A204.1 (cell line): ENCODE data around the gene SEMA7A.

ENCODE experiments used
- FAIRE-seq: peaks from 2 replicates; lab custom pipeline; 2012; peaks lifted over from hg19 to GRCh38; lab: Jason Lieb, UNC

Gene SEMA7A

DNA sequence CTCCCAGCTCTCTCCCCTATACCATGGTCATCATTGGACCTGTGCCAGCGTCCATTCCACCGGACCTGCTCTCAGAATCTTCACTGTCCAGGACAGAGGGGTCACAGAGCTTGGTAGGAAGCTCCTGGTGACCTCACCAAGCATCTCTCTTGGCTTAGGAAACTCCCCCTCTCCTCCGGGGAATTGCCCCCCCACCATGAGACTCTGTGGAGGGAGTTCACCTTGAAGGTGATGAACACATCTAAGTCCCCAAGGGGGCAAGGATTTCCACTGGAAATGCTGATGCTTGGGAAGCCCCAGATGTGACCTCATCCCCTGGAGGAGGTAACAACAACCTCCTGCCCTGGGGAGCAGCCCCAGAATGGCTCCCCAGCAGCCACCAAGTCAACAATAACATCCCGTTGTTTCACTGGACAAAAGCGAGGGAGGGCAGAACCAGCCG is 3.2 kb downstream of the SEMA7A start:
- FAIRE-seq, result no peak

DNA sequence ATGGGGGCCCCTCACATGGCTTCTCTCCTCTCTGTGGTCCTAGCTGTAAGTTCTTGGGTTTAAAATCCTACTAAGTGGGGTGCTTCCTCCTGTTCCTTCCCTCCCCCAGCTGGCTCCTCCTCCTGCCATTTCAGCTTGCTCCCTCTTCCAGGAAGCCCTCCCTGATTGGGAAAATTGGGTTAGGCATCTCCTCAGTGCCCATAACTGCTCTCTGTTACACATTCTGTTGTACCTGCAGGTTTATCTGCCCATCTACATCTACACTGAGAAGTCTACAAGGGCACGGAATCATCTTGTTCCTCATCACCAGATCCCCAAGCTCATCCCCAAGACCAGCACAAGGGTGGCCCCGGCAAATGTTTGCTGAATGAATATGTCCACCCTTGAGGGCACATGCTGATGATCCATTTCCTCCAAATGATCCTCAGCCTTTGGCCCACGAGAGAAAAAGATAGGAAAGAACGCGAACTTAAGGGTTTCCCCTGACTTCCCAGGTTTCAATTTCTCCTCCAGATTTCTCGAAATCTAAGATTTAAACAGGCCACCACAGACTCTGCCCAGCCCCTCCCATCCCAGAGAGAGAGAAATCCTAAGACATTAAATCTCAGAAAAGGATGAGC is 3.9 kb downstream of the SEMA7A start:
- FAIRE-seq, result no peak

DNA sequence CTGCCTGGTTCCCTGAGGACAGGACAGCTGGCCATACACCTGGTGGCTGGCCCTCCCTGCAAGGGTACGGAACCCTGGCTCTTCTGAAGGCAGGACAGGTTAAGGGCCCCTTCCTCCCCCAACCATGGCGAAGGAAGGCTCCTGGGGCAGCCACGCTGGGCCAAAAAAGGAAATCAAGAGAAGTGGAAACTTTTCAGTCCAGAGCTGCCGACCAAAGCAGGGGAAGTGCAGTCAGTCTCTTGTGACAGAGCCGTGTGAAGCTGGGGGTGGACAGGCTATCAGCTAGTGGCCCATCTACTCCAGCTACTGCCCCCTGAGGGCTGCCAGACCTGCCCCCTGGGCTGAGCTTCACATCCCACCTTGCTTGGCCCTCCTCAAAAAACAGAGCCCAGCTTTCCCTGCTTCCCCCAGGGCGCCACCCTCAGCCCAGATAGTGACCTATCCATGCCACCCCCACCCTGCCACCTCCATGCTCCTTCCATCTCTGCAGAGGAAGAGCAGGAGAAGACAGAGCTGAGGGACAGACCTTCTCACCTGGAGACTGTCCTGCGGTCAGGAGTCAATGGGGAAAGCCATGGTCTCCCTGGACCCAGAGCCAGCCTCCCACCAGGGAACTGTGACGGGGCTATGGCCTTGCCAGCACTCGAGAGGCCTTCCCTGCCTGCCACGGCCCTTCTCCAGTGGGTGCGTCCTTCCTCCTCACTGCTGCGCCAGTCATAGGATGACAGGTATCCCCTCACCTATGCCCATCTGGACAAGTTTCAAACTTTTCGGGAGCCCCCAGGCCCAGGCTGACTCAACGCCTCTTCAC is 4.6 kb downstream of the SEMA7A start:
- FAIRE-seq, result no peak

DNA sequence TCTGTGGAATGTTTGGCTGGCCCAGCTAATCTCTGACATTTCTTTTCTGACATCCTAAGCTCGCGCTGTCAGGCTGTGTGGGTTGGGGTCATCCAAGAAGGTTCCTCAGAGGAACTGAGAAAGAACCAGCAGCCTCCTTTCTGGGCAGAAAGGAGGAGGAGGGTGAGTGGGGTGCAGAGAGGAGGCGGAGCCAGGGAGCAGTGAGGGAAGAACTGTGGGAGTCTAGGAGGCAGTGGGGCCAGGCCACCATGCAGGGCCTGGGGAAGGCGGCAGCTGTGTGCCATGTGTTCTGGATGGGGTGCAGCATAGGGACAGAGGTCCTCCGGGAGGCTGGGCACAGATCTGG is 5.3 kb downstream of the SEMA7A start:
- no peak for FAIRE-seq

DNA sequence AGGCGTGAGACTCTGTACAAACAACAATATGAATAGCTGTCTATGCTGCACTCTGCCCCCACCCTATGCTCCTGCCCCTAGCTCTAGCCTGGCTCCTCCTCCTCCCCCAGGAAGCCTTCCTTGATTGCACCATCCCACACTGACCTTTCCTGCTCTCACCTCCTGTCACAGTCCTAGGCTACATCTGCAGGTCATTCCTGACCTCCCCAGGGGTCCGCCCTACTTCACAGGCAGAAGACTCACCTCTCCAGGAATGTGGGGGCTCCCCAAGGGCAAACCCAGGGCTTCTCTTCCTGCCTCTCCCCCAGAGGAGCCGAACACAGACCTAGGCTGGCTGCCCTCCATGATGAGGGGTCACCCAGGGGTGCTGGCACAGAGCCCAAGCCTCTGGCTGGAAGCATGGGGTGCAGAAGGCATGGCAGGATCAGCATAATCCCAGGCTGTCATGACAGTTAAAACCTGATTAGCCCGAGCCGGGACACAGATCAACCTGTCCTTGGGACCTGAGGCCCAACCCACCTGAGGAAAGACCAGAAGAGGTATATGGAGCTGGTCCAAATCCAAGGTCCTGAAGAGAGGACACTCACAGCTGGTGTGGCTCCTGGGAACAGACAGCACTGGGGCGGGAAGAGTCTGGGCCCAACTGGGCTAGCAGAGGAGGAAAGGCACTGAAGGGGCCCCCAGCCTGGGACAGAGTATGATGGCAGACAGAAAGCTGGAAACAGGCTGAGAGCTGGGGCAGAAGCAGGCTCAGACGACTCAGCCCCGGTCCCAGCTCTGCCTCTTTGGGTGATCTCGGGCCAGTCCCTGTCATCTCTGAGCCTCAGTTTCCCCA is 5.9 kb downstream of the SEMA7A start:
- no peak for FAIRE-seq

DNA sequence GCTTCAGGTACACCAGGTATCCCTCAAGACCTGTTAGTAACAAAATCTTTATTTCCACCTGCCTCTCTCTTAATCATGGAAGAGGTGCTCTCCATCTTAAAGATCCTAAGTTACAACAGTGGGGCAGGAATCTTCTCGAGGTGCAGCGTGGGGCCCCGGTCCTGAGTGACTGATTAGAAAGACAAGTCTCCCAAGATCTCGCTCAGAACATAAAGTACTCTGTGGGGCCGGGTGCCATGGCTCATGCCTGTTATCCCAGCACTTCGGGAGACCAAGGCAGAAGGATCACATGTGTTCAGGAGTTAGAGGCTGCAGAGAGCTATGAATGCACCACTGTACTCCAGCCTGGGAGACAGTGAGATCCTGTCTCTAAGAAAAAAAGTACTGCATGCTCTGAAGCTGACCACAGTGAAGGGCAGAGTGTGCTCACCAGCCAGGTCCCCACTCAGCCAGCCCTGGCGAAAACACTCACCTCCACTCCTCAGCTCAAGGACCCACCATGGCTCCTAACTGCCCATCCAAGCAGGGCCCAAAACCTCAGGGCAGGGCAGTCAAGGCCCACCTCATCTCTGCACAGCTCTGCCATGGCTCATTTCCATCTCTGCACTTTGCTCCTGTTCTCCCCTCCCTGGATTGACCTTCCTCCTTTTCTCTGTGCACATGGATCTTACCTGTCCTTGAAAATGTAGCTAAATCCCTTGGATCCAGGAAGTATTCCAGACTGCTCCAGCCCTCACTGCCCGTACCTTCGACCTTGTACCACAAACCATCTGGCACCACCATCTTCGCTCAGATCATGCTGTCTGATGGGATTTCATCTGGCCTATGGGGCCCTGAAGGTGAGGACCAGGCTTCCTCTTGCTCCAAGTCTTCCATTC is 7.1 kb downstream of the SEMA7A start:
- no peak for FAIRE-seq

DNA sequence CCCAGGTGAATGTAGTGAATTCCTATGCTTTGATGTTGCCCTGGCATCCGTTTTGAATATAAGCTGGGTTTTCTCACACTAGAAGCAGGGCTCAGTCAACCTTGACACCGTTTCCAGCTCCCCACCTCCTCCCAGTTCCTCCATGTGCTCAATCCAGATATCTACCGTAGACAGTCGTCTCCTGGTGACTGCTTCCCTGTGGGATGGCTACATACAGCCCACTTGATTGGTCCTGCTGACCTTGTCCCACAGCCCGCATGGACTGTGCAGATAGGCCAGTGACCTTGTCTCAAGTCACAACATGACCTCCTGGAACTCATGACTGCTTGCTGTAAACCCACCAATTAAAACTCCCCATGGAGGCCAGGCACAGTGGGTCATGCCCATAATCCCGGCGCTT is 8.1 kb downstream of the SEMA7A start:
- no peak for FAIRE-seq

DNA sequence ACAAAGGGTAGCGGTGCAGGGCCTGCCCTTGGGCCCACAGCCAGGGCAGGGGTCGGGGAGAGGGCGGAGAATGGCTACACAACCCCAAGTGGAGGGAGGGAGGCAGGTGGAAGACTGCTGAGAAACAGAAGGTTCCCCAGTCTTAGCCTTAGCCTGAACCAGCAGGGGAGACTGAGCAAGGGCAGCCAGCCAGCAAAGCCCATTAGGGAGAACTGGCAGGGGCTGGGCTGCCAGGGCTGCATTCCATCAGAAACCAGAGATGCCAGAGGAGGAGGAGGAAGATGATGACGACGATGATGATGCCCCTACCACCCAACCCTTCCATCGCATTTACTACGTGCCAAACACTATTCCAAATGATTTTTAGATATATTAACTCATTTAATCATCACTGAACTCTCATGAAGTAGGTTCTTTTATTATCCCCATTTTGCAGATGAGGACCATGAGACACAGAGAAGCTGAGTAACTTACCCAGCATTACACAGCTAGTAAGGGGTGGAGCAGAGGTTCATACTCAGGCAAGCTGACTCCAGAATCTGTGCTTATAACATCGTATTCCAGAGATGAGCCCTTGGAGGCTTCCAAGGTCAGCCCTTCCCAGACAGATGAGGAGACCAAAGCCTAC is 8.7 kb downstream of the SEMA7A start:
- FAIRE-seq, result no peak

DNA sequence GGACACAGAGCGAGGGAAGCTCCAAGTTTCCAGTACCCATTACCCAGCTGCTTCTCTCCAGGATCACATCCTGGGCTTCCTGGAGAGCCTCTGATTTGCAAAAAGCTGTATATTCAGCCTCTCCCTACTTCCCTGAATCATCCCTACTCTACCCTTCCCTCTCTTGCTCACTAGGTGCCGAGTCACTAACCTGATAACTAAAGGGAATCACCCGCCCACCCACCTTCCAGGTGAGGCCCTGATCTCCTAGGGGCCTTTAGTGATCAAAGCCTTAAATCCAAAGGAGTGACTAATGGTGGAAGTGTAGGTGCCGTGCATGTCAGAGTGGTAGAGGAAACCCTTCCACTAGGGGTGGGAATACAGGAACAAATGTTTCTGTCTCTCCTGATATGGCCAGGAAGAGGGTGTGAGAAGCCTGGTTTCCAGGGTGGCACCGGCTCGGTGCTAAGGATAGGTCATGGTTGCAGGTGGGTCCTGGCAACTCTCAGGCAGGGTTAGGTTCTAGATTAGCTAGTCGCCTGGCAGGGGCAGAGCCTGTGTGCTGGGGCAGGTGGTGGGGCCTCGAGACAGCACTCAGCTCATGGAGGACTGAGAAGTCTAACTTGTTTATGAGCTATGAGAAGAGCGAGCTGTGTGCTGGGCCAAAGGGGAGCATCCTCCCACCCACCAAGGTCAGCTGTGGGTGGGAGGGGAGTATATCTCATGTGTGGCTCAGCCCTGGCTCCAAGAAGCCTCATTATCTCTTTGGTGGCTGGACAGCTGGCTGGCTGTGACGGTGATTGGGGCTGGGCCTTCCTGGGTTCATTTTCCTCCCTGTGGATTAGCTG is 10.1 kb downstream of the SEMA7A start:
- FAIRE-seq, result no peak

DNA sequence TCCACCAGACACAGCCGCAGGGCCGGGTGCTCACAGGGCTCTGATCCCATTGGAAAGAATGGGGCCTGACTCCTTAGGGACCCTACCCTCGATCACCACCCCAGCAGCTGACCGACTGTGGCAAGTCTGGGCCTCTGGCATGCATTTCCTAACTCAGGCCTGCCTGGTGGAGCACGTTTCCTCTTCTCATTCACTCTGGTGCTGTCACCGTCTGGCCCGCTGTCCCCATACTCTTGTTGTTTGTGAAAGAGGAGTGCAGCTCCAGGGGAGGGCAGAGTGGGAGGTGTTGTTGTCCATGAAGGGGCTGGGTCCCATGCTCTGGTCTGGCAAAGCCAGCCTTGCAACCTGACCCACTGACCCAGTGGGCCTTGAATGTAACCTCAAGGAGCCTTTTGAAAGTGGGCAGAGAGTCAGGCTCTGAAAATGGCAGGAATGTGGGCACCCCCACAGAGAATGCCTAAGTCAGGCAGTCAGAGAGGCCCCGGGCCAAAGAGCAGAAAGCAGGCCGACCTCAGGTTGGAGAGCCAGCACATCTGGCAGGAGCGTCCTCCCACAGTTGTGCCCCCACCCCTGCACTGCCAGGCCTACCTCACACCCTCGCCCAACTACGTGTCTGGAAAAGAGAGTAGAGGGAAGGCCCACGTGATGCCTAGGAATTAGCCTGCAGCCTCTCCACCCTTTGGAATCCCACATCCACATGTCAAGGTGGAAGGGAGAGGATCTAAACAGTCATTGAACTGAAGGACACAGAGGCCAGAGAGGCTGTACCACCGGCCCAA is 10.9 kb downstream of the SEMA7A start:
- FAIRE-seq, result no peak

DNA sequence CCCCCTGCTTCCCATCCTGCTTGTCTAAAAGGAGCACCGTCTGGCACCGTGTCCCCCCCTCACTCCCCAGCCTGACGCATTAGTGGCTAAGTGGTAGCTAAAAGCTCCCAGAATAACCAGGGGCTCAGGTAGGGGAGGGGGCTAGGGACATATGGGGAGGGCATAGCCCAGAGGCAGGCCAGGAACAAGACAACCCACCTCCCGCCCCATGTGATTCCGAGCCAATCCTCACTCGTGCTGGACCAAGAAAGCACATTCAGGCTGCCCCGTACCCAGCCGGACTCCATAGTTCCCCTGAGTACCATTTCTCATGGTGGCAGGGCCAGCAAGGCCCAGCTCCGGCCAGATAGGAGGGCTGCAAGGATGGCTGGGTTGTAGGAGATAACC is 11.5 kb downstream of the SEMA7A start:
- no peak for FAIRE-seq

DNA sequence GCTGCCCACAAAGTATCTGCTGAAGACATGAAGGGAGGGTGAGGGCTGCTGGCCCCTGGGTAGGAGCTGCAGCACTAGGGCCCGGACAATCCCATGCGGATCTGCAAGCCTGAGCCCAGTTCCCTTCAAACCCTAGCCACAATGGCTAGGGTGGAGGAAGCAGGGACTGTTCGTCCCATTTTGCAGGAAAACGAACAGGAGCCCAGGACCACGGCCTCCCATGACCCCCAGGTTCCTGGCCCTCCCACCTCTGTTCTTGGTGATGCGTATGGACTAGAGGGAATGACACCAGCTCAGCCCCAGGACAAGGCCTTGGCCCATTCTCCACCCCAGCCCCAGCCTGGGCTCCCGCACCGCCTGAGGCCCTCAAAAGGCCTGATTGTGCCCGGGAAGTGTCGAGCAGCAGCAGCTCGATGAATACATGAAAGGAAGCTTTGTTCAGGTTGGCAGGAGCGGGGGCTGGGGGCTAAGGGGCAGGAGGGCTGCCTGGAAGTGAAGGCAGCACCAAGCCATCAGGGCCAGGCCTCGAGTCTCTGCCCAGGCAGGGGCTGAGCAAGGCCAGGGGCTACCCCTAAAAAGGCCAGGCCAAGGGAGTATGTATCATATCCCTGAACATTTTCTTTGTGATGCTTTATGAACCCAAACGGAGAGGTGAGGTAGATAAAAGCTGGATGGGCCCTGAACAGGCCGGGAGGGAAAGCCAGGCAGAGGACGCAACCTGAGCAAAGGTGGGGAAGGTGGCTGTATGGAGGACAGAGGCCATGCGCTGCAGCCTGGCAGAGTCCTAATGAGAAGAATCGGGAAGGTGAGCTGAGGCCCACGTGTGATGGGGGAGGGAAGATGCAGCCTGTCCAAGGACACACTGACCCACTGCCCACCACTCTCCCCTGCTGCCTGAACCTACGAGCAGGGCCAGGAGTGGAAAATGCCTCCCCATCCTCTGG is 12.2 kb downstream of the SEMA7A start:
- no peak for FAIRE-seq

DNA sequence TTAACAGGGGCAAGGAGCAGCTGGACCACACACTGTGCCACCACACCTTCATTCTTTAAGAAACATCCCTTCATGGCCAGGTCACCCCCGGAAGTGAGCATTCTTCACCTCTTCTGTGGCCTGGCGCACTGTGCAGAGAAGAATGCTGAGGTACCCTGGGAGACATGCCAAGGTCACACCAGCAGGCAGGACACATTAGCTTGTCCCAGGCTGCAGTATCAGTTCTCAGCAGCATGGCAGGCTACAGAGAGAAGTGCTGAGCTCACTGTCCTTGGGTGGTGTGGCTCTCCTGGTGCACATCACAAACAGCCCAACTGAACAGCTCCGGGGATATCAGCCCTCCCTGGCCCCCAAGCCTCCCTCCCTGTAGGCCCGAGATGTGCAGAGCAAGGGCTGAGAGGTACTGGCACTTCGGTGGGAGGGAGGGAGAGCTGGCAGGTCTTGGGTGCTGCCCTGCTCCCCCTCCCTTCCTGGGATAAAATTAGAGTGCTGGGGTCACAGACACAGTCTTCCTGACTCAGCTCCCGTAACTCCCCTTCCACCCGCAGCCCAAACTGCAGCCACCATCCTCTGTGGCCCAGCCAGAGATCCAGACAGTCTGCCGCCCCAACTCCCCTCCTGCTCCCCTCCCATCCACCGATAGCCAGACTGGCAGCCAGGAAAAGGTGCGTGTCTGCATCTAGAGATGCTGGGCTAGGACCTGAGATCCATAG is 13.4 kb downstream of the SEMA7A start:
- FAIRE-seq, result no peak

DNA sequence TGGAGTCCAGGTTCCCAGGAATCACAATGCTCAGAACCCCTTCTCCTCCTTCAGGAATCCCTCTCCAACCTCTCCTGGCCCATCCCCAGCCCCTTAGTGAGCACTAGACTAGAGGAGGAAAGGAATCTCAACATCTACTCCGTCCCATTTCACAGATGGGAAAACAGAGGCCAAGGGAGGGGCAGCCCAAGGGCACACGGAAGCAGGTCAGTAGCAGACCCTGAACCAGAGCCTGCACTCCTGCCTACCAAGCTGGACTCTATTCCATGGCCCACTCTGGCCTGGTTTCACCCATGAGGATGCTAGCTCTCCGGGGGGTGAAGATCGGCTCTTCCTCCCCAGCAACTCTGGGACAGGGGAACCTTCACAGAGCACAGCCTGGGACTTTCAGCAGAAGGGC is 14.3 kb downstream of the SEMA7A start:
- no peak for FAIRE-seq

DNA sequence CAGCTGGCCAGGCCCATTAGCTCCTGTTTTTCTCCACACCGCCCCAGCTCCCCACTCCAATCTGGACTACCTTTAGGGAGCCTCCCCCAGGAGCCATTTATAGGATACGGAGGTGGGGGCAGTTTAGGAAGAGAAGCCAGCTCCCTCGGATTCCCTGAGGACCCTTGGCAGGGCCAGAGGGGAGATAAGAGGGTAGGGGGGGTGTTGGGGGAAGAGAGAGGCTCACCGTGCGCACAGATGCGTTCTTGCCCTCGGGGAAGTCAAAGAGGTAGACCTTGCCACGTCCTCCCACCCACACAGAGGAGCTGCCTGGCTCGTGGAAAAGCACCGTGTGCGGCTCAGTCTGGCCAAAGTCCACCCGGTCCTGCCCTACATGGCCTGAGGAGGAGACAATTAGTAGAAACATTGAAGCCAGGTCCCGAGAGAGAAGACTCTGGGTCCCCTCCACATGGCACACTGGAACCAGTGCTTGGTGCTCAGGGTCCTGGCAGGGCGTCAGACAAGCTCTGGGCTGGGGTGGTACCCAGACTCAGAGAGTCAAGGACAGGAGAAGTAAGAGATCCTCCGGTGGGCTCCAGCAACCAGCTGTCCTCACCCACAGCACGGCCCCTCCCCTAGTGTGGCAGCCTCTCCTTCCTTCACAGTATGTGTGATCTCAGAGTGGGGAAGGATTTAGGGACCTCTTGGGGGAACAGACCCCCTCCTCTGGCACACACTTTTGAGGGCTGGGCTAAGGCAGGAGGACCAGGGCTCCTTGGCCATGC is 15.0 kb downstream of the SEMA7A start:
- no peak for FAIRE-seq

DNA sequence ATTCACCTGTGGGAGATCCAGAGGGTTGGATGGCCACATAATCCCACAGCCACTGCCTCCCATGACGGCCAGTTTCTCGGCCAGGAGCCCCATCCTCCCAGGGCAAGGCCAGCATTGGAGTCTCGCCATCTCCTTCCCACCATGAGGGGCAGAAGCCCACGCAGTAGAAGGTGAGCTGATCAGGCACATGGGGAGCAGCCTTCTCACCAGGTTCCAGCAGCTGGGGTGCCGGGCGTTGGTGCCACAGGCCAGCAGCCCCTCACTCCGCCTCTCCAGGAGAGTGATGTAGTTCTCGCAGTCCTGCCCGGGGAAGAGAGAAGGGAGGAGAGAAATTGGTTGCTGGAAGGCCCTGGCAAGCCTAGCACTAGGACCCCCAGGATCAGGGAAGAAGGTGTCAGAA is 16.1 kb downstream of the SEMA7A start:
- FAIRE-seq, result no peak

DNA sequence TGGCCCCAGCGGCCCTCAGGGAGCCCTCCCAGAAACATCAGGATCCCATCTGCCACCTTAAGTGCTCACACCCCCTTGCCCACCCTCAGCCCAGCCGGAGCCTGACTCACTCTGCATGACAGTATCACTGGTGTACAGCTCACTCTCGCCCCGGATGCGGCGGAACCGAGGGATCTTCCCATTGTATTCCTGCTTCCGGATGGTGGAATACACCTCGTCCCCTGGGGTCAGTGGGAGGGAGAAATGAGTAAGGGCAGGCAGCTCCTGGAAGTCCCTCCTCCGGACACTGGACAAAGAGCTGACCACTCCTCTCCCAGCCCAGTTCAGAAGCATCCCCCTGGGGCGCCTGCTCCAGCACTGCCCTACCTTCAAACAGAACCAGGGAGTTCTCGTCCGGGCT is 16.5 kb downstream of the SEMA7A start:
- no peak for FAIRE-seq
